Measurements from ENCODE around the gene C3orf22. TPM values are rescaled to one million over a fixed set of nuclear protein-coding genes. Genes with fewer than 3 reads are reported as not detected.
A peak's percentile ranks its signal among the peaks of the same experiment; 100 is the strongest.

C3orf22 gene
- total RNA-seq, 4 donors from 2014 or later: not detected

DNA sequence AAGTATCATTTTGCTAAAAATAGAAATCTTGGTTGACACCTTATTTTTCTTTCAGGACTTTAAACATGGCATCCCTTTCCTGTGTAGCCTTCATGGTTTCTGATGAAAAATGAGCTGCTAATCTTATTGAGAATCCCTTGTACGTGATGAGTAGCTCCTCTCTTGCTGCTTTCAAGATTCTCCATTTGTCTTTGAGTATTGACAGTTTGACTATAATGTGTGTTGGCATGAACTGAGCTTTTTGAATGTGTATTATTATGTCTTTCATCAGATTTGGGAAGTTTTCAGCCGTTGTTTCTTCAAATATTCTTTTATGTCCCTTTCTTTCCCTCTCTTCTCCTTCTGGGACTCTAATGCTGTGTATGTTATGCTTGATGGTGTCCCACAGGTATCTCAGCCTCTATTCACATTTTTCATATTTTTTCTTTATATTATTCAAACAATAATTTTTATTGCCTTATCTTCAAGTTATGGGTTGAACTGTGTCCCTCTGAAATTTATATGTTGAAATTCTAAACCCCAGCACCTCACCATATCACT, 4.1 kb upstream of the C3orf22 start:
- no peak for DNase-seq (ENCODE audit: low spot score in 2 of 2)
- TF ChIP-seq POLR2A (IDR thresholded peaks at IDR 0.05): no peak
- TF ChIP-seq, protein P1, sequence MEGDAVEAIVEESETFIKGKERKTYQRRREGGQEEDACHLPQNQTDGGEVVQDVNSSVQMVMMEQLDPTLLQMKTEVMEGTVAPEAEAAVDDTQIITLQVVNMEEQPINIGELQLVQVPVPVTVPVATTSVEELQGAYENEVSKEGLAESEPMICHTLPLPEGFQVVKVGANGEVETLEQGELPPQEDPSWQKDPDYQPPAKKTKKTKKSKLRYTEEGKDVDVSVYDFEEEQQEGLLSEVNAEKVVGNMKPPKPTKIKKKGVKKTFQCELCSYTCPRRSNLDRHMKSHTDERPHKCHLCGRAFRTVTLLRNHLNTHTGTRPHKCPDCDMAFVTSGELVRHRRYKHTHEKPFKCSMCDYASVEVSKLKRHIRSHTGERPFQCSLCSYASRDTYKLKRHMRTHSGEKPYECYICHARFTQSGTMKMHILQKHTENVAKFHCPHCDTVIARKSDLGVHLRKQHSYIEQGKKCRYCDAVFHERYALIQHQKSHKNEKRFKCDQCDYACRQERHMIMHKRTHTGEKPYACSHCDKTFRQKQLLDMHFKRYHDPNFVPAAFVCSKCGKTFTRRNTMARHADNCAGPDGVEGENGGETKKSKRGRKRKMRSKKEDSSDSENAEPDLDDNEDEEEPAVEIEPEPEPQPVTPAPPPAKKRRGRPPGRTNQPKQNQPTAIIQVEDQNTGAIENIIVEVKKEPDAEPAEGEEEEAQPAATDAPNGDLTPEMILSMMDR (IDR thresholded peaks at IDR 0.05): no peak
- H3K4me3 ChIP-seq (ENCODE audit: low read depth, poor library complexity, severe bottlenecking): no peak overlapping the region
- intact Hi-C loops (cut with DNase I; ENCODE audit: low total_unique reads): no loop called here
- 75 to 78% methylated on average over 2 of the region's 2 CpGs for WGBS, 2 donors

DNA sequence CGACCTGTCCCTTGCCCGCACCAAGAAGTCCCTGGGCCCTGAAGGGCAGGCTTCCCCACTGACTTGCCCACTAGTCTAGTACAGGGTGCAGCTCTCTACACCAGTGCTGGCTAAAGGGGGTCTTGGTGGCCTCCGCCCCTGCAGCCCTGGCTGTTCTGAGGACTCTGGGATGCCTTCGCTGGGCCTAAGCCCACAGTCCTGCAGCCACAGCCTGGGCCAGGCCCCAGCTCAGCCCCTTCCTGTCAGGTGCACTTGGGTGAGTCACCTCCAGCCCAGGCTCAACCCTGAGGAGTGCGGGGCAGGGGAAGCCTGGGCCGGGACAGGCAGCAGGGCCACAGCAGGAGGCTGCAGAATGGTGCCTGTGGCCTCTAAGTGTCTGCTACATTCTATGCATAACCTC, 971 bp downstream of the C3orf22 start:
- peak in 1 of 2 donors; percentile 76 for DNase-seq (ENCODE audit: low spot score in 2 of 2)
- TF ChIP-seq, protein P1 (IDR thresholded peaks at IDR 0.05): no peak
- no peak for TF ChIP-seq POLR2A (IDR thresholded peaks at IDR 0.05)
- 61 to 79% methylated on average over 4 of the region's 6 CpGs for WGBS, 2 donors
- intact Hi-C loops (cut with DNase I; ENCODE audit: low total_unique reads): no loop called here
- no peak overlapping the region for H3K4me3 ChIP-seq (ENCODE audit: low read depth, poor library complexity, severe bottlenecking)

DNA sequence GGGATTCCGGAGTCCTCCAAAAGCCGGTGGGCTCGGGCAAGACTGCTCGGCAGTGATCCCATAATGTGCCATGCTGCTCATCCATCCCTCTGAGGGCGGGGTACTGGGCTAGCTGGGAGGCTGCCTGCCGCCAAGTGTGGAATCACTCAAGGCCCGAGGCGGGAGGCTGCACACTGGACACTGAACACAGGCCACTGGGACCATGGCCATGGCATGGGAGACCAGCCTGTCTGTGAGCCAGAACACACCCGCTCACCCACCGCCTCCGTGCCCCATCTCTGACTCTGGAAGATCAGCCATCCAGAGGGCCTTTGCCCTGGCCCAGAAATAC, 1.4 kb downstream of the C3orf22 start:
- 88 to 94% methylated on average over 5 to 8 of the region's 11 CpGs for WGBS, 2 donors
- intact Hi-C loops (cut with DNase I; ENCODE audit: low total_unique reads): no loop called here
- H3K4me3 ChIP-seq (ENCODE audit: low read depth, poor library complexity, severe bottlenecking): no peak overlapping the region
- TF ChIP-seq POLR2A (IDR thresholded peaks at IDR 0.05): no peak
- TF ChIP-seq, protein P1 (IDR thresholded peaks at IDR 0.05): no peak
- DNase-seq (ENCODE audit: low spot score in 2 of 2): peak; percentile 9 to 77

DNA sequence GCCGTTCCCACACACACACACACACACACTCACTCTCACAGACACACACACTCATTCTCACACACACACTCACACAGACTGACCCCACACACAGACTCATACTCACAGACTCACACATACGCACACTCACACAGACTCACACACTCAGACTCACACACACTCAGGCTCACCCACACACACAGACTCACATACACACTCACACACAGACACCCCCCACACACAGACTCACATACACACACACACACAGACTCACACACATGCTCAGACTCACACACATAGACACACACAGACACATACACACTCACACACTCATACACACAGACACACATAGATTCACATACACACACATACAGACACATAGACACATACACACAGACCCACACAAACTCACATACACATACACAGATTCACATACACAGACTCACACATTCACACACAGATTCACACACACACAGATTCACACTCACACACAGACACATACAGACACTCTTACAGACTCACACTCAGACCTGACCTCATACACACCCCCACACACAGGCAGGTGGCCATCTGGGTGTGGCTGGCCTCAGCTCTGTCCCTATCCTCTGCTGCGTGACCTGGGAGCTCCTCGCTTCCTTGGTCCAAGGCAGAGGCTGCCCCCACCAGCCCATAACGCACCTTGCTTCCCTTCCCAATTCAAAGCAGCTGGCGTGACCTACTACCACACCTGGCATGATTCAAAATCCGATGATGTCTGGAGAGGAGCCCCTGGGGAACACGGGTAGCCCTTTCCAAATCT, 1.9 kb downstream of the C3orf22 start:
- no peak for DNase-seq (ENCODE audit: low spot score in 2 of 2)
- intact Hi-C loops (cut with DNase I; ENCODE audit: low total_unique reads): no loop called here
- TF ChIP-seq, protein P1 (IDR thresholded peaks at IDR 0.05): no peak
- no peak overlapping the region for H3K4me3 ChIP-seq (ENCODE audit: low read depth, poor library complexity, severe bottlenecking)
- WGBS, 2 donors: 84 to 87% methylated on average over 8 of the region's 8 CpGs

DNA sequence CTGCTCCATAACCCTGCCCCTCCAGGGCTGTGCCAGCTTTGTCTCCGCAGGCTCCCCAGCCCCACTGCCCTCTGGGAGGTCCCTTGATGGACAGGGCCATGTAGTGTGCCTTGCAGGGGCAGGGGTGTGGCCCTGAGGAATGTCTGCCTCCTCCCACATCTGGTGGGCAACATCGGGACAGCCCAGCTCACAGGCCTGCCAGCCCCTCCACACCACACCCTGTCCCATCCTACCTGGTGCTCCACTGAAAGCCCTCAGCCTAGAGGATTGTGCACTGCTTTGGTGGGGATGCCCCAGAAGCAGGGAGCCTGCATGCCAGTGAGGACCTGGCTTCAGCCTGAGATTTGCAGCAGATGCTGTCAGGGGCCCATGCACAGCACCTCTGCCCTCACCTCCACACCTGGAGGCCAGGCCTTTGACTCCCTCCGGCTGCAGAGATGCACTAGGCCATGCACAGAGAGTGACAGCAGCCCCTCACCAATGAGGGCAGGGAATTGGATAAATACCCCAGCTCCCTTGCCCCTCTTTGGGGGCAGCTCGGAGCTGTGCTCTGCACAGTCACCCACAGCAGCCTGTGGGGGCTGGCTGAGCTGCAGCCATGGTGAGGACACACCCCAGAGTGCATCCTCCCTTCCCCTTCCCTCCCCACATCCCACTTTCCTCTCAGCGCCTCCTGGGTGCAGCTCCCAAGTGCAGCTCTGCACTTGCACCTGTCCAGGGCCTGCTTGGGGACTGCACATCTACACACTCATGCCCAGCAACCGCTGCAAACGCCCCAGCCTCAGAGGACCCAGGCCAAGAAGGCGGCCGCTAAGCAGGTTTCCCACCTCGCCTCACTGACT, 2.7 kb downstream of the C3orf22 start:
- intact Hi-C loops (cut with DNase I; ENCODE audit: low total_unique reads): no loop called here
- DNase-seq (ENCODE audit: low spot score in 2 of 2): peak; percentile 5 to 75
- TF ChIP-seq, protein P1 (IDR thresholded peaks at IDR 0.05): no peak
- TF ChIP-seq POLR2A (IDR thresholded peaks at IDR 0.05): no peak
- WGBS, 2 donors: 78 to 82% methylated on average over 9 of the region's 10 CpGs
- H3K4me3 ChIP-seq (ENCODE audit: low read depth, poor library complexity, severe bottlenecking): no peak overlapping the region
